Measurements from ENCODE around the gene TMEM203. TPM values are rescaled to one million over a fixed set of nuclear protein-coding genes. Genes with fewer than 3 reads are reported as not detected.

The TMEM203 gene
- 46.7 to 50.6 TPM (median 47.4 TPM) in 3 replicates for total RNA-seq (2021)
- Bru-seq, nascent RNA: percentile 94 among the genes with signal in this experiment
- long read RNA-seq, experiment 1, transcript TMEM203-201 (1 exons, 1,557 nt): major isoform, 214 of 214 reads
- long read RNA-seq, experiment 1, partial matches to known transcripts: 0 of 214 reads
- long read RNA-seq, experiment 1, other reads (novel, unspliced or antisense): 0 of 214 reads
- long read RNA-seq, experiment 2, transcript TMEM203-201 (1 exons, 1,557 nt): major isoform, 77 of 77 reads
- long read RNA-seq, experiment 2, partial matches to known transcripts: 0 of 77 reads
- long read RNA-seq, experiment 2, other reads (novel, unspliced or antisense): 0 of 77 reads
- long read RNA-seq, experiment 3: 0 reads

- no peaks in the 10 kb centered on the region for H3K9me3 Mint-ChIP-seq
- H3K36me3 Mint-ChIP-seq: peaks cover 24% of the 10 kb centered on the region
- DNase-seq (ENCODE audit: low spot score) (peak; percentile 95), ATAC-seq (peak; percentile 2; the same call in 1 of the 2 replicates)
- H3K27me3 Mint-ChIP-seq (ENCODE audit: low read depth): no peaks in the 10 kb centered on the region
- POLR2A ChIA-PET: interaction anchor here (1.4 kb wide), 1 partner anchor 17 kb away, joined by 4 read pairs; the partner anchor contains the start of gene SSNA1
- peaks cover 31% of the 10 kb centered on the region for H3K4me1 Mint-ChIP-seq
- peak within 1 kb of the TSS; percentile 97 for H3K4me3 Mint-ChIP-seq
- H3K27ac Mint-ChIP-seq: peak within 1 kb of the TSS; percentile 82
- CTCF ChIA-PET: interaction anchor here (0.9 to 1.8 kb wide), 4 partner anchors 15 to 32 kb away, joined by 3 to 6 read pairs (median 4); partner anchors contain the start of gene SSNA1
- peak; percentile 99 for TF ChIP-seq CREM (CRISPR knock-in tag; IDR thresholded peaks at IDR 0.05)
- TF ChIP-seq NR2C2 (CRISPR knock-in tag; IDR thresholded peaks at IDR 0.05): 0 out of 2 replicates have a peak, but pooled peaks have one; percentile 8
- TF ChIP-seq ZBTB43 (CRISPR knock-in tag; IDR thresholded peaks at IDR 0.05): peak; percentile 83; the same call in 1 of the 2 replicates
- TF ChIP-seq FOXP4 (CRISPR knock-in tag; IDR thresholded peaks at IDR 0.05): peak; percentile 16
- TF ChIP-seq SMAD4 (CRISPR knock-in tag; IDR thresholded peaks at IDR 0.05): no peak
- TF ChIP-seq HMGXB4 (CRISPR knock-in tag; IDR thresholded peaks at IDR 0.05): peak; percentile 64; the same call in 1 of the 2 replicates
- 0 out of 2 replicates have a peak, but pooled peaks have one; percentile 27 for TF ChIP-seq USF1 (CRISPR knock-in tag; IDR thresholded peaks at IDR 0.05)
- TF ChIP-seq ZNF425 (CRISPR knock-in tag; conservative IDR thresholded peaks at IDR 0.05): no peak
- peak; percentile 82; the same call in 1 of the 2 replicates for TF ChIP-seq ARID4B (CRISPR knock-in tag; IDR thresholded peaks at IDR 0.05; ENCODE audit: borderline replicate concordance)
- TF ChIP-seq ERG (CRISPR knock-in tag; IDR thresholded peaks at IDR 0.05): no peak
- peak; percentile 95 for TF ChIP-seq SP1 (CRISPR knock-in tag; conservative IDR thresholded peaks at IDR 0.05)
- TF ChIP-seq ZNF219 (CRISPR knock-in tag; IDR thresholded peaks at IDR 0.05; ENCODE audit: borderline replicate concordance): no peak; the same call in 1 of the 2 replicates
- TF ChIP-seq FOXK1 (CRISPR knock-in tag; IDR thresholded peaks at IDR 0.05): peak; percentile 96
- TF ChIP-seq GTF2I (CRISPR knock-in tag; conservative IDR thresholded peaks at IDR 0.05): no peak
- TF ChIP-seq GABPB1 (CRISPR knock-in tag; IDR thresholded peaks at IDR 0.05): peak; percentile 93
- peak; percentile 77; the same call in 1 of the 2 replicates for TF ChIP-seq MYBL2 (CRISPR knock-in tag; IDR thresholded peaks at IDR 0.05)
- TF ChIP-seq E2F4 (CRISPR knock-in tag; IDR thresholded peaks at IDR 0.05; ENCODE audit: borderline replicate concordance, low read depth): peak; percentile 72
- no peak for TF ChIP-seq TCF7 (CRISPR knock-in tag; IDR thresholded peaks at IDR 0.05; ENCODE audit: low read depth)
These were observed at the start of gene TMEM203, which contains the start of gene NDOR1 for GRCh38 chr9:137205126-137206069. Gene TMEM203 (minus strand): TSS chr9:137205648. CDS start chr9:137205414, 234 bp downstream. Gene NDOR1 (plus strand): TSS chr9:137205700. CDS start chr9:137205778, 78 bp downstream.

Data from WTC11 (cell line).